Thoracic aorta (tissue), 2 donors: ENCODE results near the gene ZNF711. TPM values are rescaled to one million over a fixed set of nuclear protein-coding genes. Genes with fewer than 3 reads are reported as not detected.

Experiments used
- ATAC-seq: fragments of 150-250 bp; one replicate; pipeline ENCODE4 v1.8.0; 2017; ENCODE audit warnings: low read depth; ENCODE audit not compliant: insufficient number of reproducible peaks, low FRiP score
- DNase-seq: peaks from one replicate; pipeline ENCODE4 v3.0.0-alpha.2; 2020; ENCODE audit warnings: low spot score
- H3K27ac ChIP-seq, 2 donors: fragments of 200-600 bp; sonication (generic); 1 replicate in 1 of 2; 2 replicates in 1 of 2; pipeline ENCODE4 v1.5.1; 2016; ENCODE audit warnings: mild to moderate bottlenecking in 2 of 2, moderate library complexity in 2 of 2
- H3K27me3 ChIP-seq: fragments of 200-600 bp; sonication (generic); replicated peaks from 2 replicates; pipeline ENCODE4 v1.6.0; 2016; ENCODE audit warnings: mild to moderate bottlenecking; ENCODE audit not compliant: insufficient read depth
- H3K36me3 ChIP-seq: fragments of 200-600 bp; sonication (generic); one replicate; pipeline ENCODE4 v1.5.1; 2016
- H3K4me1 ChIP-seq, 2 donors: fragments of 200-600 bp; sonication (generic); 1 replicate in 1 of 2; 2 replicates in 1 of 2; pipeline versions ENCODE4 v1.5.1 to v1.6.0; 2016; ENCODE audit warnings: low read depth in 2 of 2, mild to moderate bottlenecking in 1 of 2; ENCODE audit not compliant: control insufficient read depth in 1 of 2
- H3K4me3 ChIP-seq: fragments of 200-600 bp; sonication (generic); 2 replicates; pipeline ENCODE4 v1.5.1; 2016; ENCODE audit warnings: mild to moderate bottlenecking
- H3K9me3 ChIP-seq: fragments of 200-600 bp; sonication (generic); 2 replicates; pipeline ENCODE4 v1.5.1; 2016
- total RNA-seq, 2 donors: library from RNA; depleted of rRNA; stranded (reverse); fragments of >200 nt; gene quantifications; one replicate each; pipeline versions ENCODE4 v1.1.0 to v1.2.3, GENCODE V29; 2016
- TF ChIP-seq, protein P1 (sequence below): fragments of 200-600 bp; sonication (generic); IDR thresholded peaks from one replicate; pipeline ENCODE4 v1.5.1; 2019; ENCODE audit warnings: antibody characterized with exemption

The ZNF711 gene
- total RNA-seq = 1 to 10 TPM; 3.7 to 6.4 TPM

DNA sequence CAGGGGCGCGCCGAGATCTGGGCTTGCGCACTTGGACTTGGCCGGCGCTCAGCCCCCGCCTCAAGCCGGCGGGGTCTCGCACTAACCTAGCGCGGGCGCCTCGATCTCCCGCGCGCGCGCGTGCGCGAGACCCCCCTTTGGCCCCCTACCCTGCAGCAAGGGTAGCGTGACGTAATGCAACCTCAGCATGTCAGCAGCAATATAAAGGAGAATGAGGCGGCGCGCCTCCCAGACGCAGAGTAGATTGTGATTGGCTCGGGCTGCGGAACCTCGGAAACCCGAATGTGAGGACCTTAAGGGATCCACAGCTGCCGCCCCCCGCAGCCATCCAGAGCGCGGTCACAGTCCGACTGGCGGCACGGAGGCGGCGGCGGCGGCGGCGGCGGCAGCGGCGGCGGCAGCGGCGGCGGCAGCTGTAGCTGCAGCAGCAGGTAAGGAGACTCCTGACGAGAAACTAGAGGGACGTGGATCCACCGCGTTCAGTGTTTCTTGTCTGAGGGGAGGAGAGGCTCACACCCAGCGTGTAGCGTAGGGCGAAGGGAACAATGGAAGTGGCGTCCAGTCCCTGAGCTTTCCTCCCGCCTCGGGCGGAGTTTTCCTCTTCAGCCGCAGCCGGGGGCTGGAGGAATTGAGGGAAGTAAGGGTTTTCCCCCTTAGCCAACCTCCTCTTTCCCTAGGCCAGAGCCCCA, at the start of gene ZNF711, which contains the start of gene SATL1:
TSS of gene ZNF711 (plus strand) at position 231 of the 689 bp plus-strand sequence. CDS start 3,582 bp downstream, outside the sequence.
TSS of gene SATL1 (minus strand) at position 19 of the 689 bp plus-strand sequence. CDS start 134,811 bp downstream, outside the sequence.
- H3K4me3 ChIP-seq = peak within 1 kb of the TSS; percentile 80
- H3K27me3 ChIP-seq = no peaks in the 10 kb centered on the region
- DNase-seq = no peak
- ATAC-seq = no peak
- no peak within 1 kb of the TSS for H3K27ac ChIP-seq
- no peaks in the 10 kb centered on the region for H3K9me3 ChIP-seq
- no peaks in the 10 kb centered on the region for H3K36me3 ChIP-seq
- TF ChIP-seq, protein P1, sequence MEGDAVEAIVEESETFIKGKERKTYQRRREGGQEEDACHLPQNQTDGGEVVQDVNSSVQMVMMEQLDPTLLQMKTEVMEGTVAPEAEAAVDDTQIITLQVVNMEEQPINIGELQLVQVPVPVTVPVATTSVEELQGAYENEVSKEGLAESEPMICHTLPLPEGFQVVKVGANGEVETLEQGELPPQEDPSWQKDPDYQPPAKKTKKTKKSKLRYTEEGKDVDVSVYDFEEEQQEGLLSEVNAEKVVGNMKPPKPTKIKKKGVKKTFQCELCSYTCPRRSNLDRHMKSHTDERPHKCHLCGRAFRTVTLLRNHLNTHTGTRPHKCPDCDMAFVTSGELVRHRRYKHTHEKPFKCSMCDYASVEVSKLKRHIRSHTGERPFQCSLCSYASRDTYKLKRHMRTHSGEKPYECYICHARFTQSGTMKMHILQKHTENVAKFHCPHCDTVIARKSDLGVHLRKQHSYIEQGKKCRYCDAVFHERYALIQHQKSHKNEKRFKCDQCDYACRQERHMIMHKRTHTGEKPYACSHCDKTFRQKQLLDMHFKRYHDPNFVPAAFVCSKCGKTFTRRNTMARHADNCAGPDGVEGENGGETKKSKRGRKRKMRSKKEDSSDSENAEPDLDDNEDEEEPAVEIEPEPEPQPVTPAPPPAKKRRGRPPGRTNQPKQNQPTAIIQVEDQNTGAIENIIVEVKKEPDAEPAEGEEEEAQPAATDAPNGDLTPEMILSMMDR = no peak
- no peaks in the 10 kb centered on the region for H3K4me1 ChIP-seq

DNA sequence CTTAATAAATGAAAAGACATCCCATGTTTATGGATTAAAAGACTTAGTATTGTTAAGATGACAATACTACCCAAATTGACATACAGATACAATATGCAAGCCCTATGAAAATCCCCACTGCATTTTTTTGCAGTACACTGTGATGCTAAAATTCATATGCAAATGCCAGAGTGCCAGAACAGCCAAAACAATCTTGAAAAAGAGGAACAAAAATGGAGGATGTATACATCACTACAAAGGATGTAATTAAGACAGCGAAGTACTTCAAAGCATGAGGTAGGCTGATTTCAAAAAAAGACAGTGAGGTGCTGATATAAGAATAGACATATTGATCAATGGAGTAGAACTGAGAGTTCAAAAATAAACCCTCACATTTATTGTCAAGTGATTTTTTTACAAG, 47.5 kb upstream of the ZNF711 start:
- Histone ChIP-seq H3K4me3 (no peak overlapping the region), H3K27me3 (no peaks in the 10 kb centered on the region), H3K4me1 (no peaks in the 10 kb centered on the region), H3K36me3 (no peaks in the 10 kb centered on the region), H3K9me3 (no peaks in the 10 kb centered on the region), H3K27ac (no peak overlapping the region)
- ATAC-seq (no peak), DNase-seq (no peak)
- TF ChIP-seq, protein P1 = no peak

DNA sequence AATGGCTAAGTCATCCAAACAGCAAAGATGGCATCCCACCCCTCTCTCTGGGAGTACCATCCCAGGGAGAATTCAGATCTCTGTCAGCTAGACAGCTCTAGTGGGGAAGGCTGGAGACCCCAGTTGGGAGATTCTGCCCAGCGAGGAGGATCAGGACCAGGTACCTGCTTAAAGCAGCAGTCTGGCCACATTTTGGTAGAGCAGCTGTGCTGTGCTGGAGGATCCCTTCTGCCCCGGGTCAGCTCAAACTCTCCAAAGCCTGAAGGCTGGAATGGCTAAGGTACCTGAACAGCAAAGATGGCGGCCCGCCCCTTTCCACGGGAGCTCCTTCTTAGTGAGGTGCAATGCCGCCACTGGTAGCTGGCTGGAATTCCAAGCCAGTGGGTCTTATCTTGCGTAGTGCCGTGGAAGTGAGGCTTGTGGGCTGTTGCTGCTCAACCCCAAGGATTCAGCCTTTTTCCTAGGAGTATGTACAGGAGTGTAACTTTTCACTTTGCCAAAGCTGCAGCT, 40.3 kb upstream of the ZNF711 start:
- no peak for DNase-seq
- Histone ChIP-seq H3K36me3 (no peaks in the 10 kb centered on the region), H3K4me1 (no peaks in the 10 kb centered on the region), H3K4me3 (no peak overlapping the region), H3K27ac (no peak overlapping the region), H3K27me3 (no peaks in the 10 kb centered on the region), H3K9me3 (no peaks in the 10 kb centered on the region)
- TF ChIP-seq, protein P1 = no peak
- ATAC-seq = no peak

DNA sequence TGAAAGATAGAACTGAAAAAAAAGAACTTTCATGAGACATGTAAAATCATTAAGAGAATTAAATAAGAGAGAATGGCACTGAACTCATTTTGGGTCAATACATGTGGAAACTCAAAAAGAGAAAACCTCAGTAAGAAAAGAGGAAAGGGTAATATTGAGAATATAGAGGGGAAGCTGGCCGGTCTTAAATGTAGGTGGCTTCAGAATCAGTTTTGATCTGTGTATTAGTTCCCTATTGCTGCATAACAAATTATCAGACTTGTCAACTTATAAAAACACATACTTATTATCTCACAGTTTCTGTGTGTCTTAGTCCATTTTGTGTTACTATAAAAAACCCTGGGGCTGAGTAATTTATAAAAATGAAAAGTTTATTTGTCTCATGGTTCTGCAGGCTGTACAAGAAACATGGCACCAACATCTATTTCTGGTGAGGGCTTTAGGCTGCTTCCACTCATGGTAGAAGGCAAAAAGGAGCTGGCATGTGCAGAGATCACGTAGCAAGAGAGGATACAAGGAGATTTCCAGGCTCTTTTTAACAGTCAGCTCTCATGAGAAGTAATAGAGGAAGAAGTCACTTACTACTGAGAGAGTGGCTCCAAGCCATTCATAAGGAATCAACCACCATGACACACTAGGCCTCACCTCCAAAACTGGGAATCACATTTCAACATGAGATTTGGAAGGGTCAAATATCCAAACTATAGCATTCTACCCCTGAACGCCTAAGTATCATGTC, 29.8 kb upstream of the ZNF711 start:
- ATAC-seq = no peak
- H3K9me3 ChIP-seq = no peaks in the 10 kb centered on the region
- no peaks in the 10 kb centered on the region for H3K4me1 ChIP-seq
- H3K27me3 ChIP-seq = no peaks in the 10 kb centered on the region
- DNase-seq = no peak
- H3K36me3 ChIP-seq = no peaks in the 10 kb centered on the region
- H3K27ac ChIP-seq = no peak overlapping the region
- TF ChIP-seq, protein P1 = no peak
- no peak overlapping the region for H3K4me3 ChIP-seq

DNA sequence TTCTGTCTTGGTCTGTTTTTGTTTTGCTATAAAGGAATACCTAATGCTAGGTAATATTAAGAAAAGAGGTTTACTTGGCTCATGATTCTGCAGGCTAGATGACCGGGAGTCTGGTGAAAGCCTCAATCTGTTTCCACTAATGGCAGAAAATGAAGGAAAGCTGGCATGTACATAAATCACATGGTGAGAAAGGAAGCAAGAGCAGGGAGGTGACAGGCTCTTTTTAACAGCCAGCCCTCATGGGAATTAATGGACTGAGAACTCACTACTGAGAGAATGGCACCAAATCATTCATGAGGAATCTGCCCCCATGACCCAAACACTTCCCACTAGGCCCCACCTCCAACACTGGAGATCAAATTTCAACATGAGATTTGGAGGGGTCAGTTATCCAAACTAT, 27.8 kb upstream of the ZNF711 start:
- Histone ChIP-seq H3K4me1 (no peaks in the 10 kb centered on the region), H3K4me3 (no peak overlapping the region), H3K27me3 (no peaks in the 10 kb centered on the region), H3K36me3 (no peaks in the 10 kb centered on the region), H3K27ac (no peak overlapping the region), H3K9me3 (no peaks in the 10 kb centered on the region)
- ATAC-seq (no peak), DNase-seq (no peak)
- TF ChIP-seq, protein P1 = no peak
